Keratinocyte (primary cell): ENCODE measurements around the gene TSPY4. TPM values are rescaled to one million over a fixed set of nuclear protein-coding genes. Genes with fewer than 3 reads are reported as not detected.

ENCODE experiments used
- polyA plus RNA-seq, 5 experiments: library from polyadenylated mRNA; depleted of rRNA in 3 of 5; stranded (reverse) in 3 of 5; stranded (forward) in 1 of 5; unstranded in 1 of 5; fragments of >200 nt; gene quantifications; 1 replicate in 1 of 5; 2 replicates in 3 of 5; 3 replicates in 1 of 5; pipeline versions ENCODE4 v1.2.1 to v1.2.3, GENCODE V29; 2011 to 2012; ENCODE audit warnings: missing spikeins in 2 of 5, low read depth in 1 of 5, low replicate concordance in 1 of 5
- small RNA-seq, 3 experiments: library from RNA; depleted of rRNA; stranded (forward); fragments of <200 nt; gene quantifications; one replicate each; pipeline ENCODE3, GENCODE V24; 2012; ENCODE audit warnings: low read depth in 3 of 3, low replicate concordance in 1 of 3; ENCODE audit not compliant: insufficient read length in 3 of 3

The TSPY4 gene
- polyA plus RNA-seq, 1 donor (not counting 4 experiments of a cell fraction or from before 2014, with no cell fraction given) = not detected

Small RNA genes within 50 kb of the gene (small RNA-seq; reads per million reads assigned to genes)
- gene AC006158.1 = 0 reads per million in 3 experiments

Other genes with a start within 250 kb of the TSPY4 start
- gene TSPY8, start 20.3 kb downstream of the TSPY4 start, polyA plus RNA-seq = not detected in 3 replicates
- not detected in 3 replicates for gene TSPY3, start 61.0 kb downstream of the TSPY4 start, polyA plus RNA-seq
- not detected in 3 replicates for gene TSPY1, start 129.5 kb downstream of the TSPY4 start, polyA plus RNA-seq
- not detected in 3 replicates for gene TSPY9, start 149.8 kb downstream of the TSPY4 start, polyA plus RNA-seq
- not detected in 3 replicates for gene TSPY10, start 190.4 kb downstream of the TSPY4 start, polyA plus RNA-seq